Stomach (tissue), 4 donors: ENCODE results near the gene MIS12.

Experiments
- POLR2A ChIP-seq, 4 donors: fragments of 450-650 bp; IDR thresholded peaks; one replicate each; pipeline ENCODE4 v1.6.1; 2016; ENCODE audit warnings: antibody characterized with exemption in 4 of 4, control low read depth in 2 of 4, mild to moderate bottlenecking in 1 of 4, moderate library complexity in 1 of 4
- TF ChIP-seq, protein P1 (sequence below), 7 experiments: fragments of 450-650 bp in 4 of 7; fragments of 200-600 bp in 3 of 7; sonication (generic) in 3 of 7; IDR thresholded peaks; one replicate each; pipeline ENCODE4 v1.5.1; 2016 to 2019; ENCODE audit warnings: antibody characterized with exemption in 7 of 7, control low read depth in 2 of 7, mild to moderate bottlenecking in 1 of 7

DNA sequence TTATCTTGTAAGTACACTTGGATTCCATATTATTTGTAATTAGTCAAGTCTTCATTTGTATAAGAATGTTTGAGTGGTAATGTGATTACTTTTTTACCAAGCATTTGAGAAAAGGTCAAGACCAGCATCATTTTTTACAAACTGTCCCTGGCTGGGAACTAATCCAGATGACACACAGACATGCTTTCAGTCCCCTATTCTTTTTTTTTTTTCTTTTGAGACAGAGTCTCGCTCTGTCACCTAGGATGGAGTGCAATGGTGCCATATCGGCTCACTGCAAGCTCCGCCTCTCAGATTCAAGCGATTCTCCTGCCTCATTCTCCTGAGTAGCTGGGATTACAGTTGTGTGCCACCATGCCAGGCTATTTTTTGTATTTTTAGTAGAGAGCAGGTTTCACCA lies 4.9 kb upstream of the MIS12 start:
- no peak for TF ChIP-seq POLR2A (IDR thresholded peaks at IDR 0.05)
- TF ChIP-seq, protein P1, sequence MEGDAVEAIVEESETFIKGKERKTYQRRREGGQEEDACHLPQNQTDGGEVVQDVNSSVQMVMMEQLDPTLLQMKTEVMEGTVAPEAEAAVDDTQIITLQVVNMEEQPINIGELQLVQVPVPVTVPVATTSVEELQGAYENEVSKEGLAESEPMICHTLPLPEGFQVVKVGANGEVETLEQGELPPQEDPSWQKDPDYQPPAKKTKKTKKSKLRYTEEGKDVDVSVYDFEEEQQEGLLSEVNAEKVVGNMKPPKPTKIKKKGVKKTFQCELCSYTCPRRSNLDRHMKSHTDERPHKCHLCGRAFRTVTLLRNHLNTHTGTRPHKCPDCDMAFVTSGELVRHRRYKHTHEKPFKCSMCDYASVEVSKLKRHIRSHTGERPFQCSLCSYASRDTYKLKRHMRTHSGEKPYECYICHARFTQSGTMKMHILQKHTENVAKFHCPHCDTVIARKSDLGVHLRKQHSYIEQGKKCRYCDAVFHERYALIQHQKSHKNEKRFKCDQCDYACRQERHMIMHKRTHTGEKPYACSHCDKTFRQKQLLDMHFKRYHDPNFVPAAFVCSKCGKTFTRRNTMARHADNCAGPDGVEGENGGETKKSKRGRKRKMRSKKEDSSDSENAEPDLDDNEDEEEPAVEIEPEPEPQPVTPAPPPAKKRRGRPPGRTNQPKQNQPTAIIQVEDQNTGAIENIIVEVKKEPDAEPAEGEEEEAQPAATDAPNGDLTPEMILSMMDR (IDR thresholded peaks at IDR 0.05), result no peak
